ENCODE results near the gene TMEM231. TPM values are rescaled to one million over a fixed set of nuclear protein-coding genes. Genes with fewer than 3 reads are reported as not detected.
"Not testable (repeated sequence)": the region's sequence is repeated elsewhere in the genome, so short reads cannot be mapped to it uniquely, and the experiment has no call there.

The TMEM231 gene
- total RNA-seq, 1 donor from 2014 or later = 14.1 TPM

DNA sequence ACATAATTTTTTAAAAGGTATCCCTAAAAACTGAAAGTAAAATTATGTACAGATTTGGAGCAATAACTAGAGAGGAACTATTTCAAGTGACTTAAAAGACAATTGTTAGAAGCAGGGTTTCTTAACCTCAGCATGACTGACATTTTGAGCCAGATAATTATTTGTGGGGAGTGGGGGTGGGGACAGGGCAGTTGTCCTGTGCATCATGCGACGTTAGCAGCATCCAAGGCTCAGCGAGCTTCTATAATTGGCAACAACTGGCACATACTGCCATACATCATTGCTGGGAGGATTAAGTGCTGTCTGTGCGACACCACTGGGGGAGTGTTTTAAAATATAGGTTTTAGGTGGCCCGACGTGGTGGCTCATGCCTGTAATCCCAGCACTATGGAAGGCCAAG, 37.3 kb upstream of the TMEM231 start:
- Mint-ChIP-seq H3K4me1 (ENCODE audit: low read depth, unreplicated experiment) (peaks cover 32% of the 10 kb centered on the region), H3K36me3 (ENCODE audit: unreplicated experiment) (peaks cover 7% of the 10 kb centered on the region), H3K27me3 (ENCODE audit: unreplicated experiment) (no peaks in the 10 kb centered on the region), H3K9me3 (ENCODE audit: unreplicated experiment) (peaks cover 5% of the 10 kb centered on the region), H3K27ac (ENCODE audit: unreplicated experiment) (no peak overlapping the region), H3K4me3 (ENCODE audit: unreplicated experiment) (no peak overlapping the region)
- no peak for TF ChIP-seq CTCF (IDR thresholded peaks at IDR 0.05; ENCODE audit: partially characterized antibody, unreplicated experiment)
- no peak for DNase-seq

GRCh38 chr16:75591927-75592326, 35.9 kb upstream of the TMEM231 start:
- DNase-seq; H3K4me3 Mint-ChIP-seq (ENCODE audit: unreplicated experiment); H3K36me3 Mint-ChIP-seq (ENCODE audit: unreplicated experiment); H3K9me3 Mint-ChIP-seq (ENCODE audit: unreplicated experiment); H3K27ac Mint-ChIP-seq (ENCODE audit: unreplicated experiment); H3K27me3 Mint-ChIP-seq (ENCODE audit: unreplicated experiment): not testable (repeated sequence)
- H3K4me1 Mint-ChIP-seq (ENCODE audit: low read depth, unreplicated experiment) = peaks cover 32% of the 10 kb centered on the region

DNA sequence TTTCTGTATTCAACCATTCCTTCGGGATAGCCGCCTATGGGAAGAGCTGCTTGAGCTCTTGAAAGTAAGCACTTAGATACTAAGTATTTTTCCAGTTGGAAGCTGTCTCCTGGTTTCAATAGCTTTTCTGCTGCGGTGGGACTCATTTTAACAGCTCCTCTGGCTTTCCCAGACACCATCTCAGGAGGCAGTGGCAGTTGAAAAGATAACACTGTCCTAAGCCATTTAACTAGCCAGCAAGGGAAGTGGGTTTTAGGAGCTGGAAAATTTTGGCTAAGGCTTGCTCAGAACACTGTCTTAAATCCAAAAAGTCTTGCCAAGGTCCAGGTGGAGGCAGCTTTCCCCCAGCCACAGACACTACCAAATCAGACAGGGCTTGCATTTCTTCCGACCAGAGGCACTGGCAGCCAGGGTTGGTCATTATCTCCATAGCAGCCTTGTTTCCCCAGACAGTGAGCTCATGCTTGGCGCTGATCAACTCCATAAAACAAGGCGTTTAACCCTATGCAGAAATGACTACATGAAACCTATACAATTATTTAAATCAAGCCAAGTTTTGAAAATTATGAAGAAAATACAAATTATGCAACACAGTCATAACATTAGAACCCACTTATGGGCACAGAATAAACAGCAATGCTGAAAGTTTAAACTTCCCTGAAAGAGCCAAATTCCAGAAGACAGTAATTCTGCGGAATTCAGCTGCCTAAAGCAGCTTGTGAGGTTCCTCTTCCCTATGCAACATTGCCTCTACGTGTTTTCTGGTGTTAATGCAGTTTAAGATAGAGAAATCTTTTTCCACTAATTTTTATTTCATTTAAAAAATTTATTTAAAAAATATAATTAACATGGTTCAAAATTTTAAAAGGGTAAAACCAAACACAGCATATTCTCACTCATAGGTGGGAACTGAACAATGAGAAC, 35.1 kb upstream of the TMEM231 start:
- Mint-ChIP-seq H3K4me3 (ENCODE audit: unreplicated experiment) (no peak overlapping the region), H3K36me3 (ENCODE audit: unreplicated experiment) (no peaks in the 10 kb centered on the region), H3K27ac (ENCODE audit: unreplicated experiment) (peak overlapping the region; percentile 73), H3K4me1 (ENCODE audit: low read depth, unreplicated experiment) (peaks cover 32% of the 10 kb centered on the region), H3K27me3 (ENCODE audit: unreplicated experiment) (no peaks in the 10 kb centered on the region), H3K9me3 (ENCODE audit: unreplicated experiment) (peaks cover 3% of the 10 kb centered on the region)
- no peak for DNase-seq
- no peak for TF ChIP-seq CTCF (IDR thresholded peaks at IDR 0.05; ENCODE audit: partially characterized antibody, unreplicated experiment)

- Mint-ChIP-seq H3K9me3 (ENCODE audit: unreplicated experiment) (peaks cover 4% of the 10 kb centered on the region), H3K36me3 (ENCODE audit: unreplicated experiment) (no peaks in the 10 kb centered on the region), H3K4me3 (ENCODE audit: unreplicated experiment) (no peak overlapping the region), H3K27me3 (ENCODE audit: unreplicated experiment) (peaks cover 2% of the 10 kb centered on the region), H3K4me1 (ENCODE audit: low read depth, unreplicated experiment) (peaks cover 22% of the 10 kb centered on the region), H3K27ac (ENCODE audit: unreplicated experiment) (no peak overlapping the region)
- no peak for DNase-seq
- no peak for TF ChIP-seq CTCF (IDR thresholded peaks at IDR 0.05; ENCODE audit: partially characterized antibody, unreplicated experiment)
Observed at GRCh38 chr16:75589306-75589705, 33.3 kb upstream of the TMEM231 start.

DNA sequence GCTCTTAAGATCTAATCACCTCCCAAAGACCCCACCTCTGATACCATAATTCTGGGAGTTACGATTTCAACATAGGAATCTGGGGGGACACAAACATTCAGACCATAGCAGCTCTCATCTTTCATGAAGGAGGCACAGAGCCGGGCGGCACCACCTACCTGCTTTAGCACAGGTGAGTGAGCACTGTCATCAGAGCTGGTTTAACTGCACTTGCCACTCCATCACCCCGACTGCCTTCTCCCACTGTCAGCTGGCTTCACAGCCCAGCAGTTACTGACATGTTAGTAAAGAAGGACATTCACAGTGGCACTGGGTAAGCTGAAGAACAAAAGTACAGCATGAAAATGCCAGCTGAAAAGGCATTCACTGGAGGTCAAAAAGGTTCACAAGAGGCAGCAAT, 32.7 kb upstream of the TMEM231 start:
- no peak for DNase-seq
- Mint-ChIP-seq H3K36me3 (ENCODE audit: unreplicated experiment) (no peaks in the 10 kb centered on the region), H3K27me3 (ENCODE audit: unreplicated experiment) (peaks cover 2% of the 10 kb centered on the region), H3K4me3 (ENCODE audit: unreplicated experiment) (no peak overlapping the region), H3K4me1 (ENCODE audit: low read depth, unreplicated experiment) (peaks cover 16% of the 10 kb centered on the region), H3K27ac (ENCODE audit: unreplicated experiment) (no peak overlapping the region), H3K9me3 (ENCODE audit: unreplicated experiment) (peaks cover 4% of the 10 kb centered on the region)
- TF ChIP-seq CTCF (IDR thresholded peaks at IDR 0.05; ENCODE audit: partially characterized antibody, unreplicated experiment) = no peak
